Peyer's patch (tissue), 4 donors: ENCODE data around the gene THRB. TPM values are rescaled to one million over a fixed set of nuclear protein-coding genes. Genes with fewer than 3 reads are reported as not detected.

Experiments used
- DNase-seq, 3 donors: peaks; one replicate each; pipeline ENCODE4 v3.0.0-alpha.2; 2017 to 2019
- H3K27ac ChIP-seq, 4 donors: fragments of 200-600 bp; sonication (generic); one replicate each; pipeline ENCODE4 v1.5.1; 2016 to 2019
- H3K27me3 ChIP-seq, 2 donors: fragments of 200-600 bp; sonication (generic); one replicate each; pipeline ENCODE4 v1.5.1; 2019
- H3K36me3 ChIP-seq, 3 donors: fragments of 200-600 bp; sonication (generic); one replicate each; pipeline ENCODE4 v1.5.1; 2016 to 2019
- H3K4me1 ChIP-seq, 4 donors: fragments of 200-600 bp; sonication (generic); one replicate each; pipeline ENCODE4 v1.5.1; 2016 to 2019
- H3K4me3 ChIP-seq, 4 donors: fragments of 200-600 bp; sonication (generic); 1 replicate in 3 of 4; 2 replicates in 1 of 4; pipeline ENCODE4 v1.5.1; 2016 to 2019; ENCODE audit warnings: mild to moderate bottlenecking in 1 of 4
- H3K9me3 ChIP-seq, 4 donors: fragments of 200-600 bp; sonication (generic); one replicate each; pipeline ENCODE4 v1.5.1; 2016 to 2019; ENCODE audit warnings: mild to moderate bottlenecking in 1 of 4
- POLR2A ChIP-seq, 2 donors: fragments of 450-650 bp; IDR thresholded peaks; one replicate each; pipeline ENCODE4 v1.5.1; 2017; ENCODE audit warnings: antibody characterized with exemption in 2 of 2, mild to moderate bottlenecking in 2 of 2, moderate library complexity in 2 of 2
- total RNA-seq, 4 donors: library from RNA; depleted of rRNA; stranded (reverse); fragments of >200 nt; gene quantifications; one replicate each; pipeline ENCODE4 v1.1.0, GENCODE V29; 2016
- TF ChIP-seq, protein P1 (sequence below), 6 experiments: fragments of 450-650 bp in 4 of 6; fragments of 200-600 bp in 2 of 6; sonication (generic) in 1 of 6; IDR thresholded peaks; one replicate each; pipeline ENCODE4 v1.5.1; 2017 to 2019; ENCODE audit warnings: antibody characterized with exemption in 6 of 6, mild to moderate bottlenecking in 3 of 6, moderate library complexity in 1 of 6

THRB gene
- 10 to 100 TPM in 2 of 4 donors, 1 to 10 TPM in 2; 2.6 to 13.2 (median 8.4) TPM for total RNA-seq

DNA sequence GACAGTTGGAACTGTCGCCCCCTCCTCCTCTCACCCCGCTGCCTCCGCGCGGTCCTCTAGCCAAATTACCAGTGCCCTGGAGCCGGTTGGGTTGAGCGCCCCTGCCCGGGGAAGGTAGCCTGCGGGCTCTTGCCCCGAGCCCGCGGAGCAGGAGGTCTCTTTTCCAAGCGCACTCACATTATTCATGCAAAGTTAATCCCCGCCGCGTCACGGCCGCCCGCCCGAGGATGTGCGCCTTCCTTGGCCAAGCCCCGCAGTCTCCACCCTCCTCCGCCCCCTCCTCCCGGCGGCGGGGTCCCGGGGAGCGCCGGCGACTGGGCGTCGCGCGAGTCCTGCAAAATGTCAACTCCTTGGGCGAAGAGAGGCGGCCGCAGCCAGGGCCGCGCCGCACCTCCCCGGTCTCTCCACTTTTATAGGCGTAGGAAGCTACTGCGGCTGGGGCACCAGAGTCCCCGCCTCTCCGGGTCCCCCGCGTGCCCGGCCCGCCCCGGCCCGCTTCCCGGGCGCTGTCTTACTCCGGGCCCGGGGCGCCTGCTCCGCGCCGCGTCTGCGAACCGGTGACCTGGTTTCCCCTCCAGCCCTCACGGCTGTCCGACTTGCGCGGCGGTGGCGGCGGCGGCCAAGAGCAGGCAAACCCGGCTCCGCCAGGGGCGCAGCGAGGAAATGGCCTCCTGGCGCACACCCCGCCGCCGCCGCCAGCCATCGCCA, at the start of gene THRB:
TSS of gene THRB (minus strand) at position 233 of the 708 bp plus-strand sequence.
- Histone ChIP-seq H3K4me1 (peaks cover 0 to 8% (median 0%) of the 10 kb centered on the region in 4 donors), H3K4me3 (peak within 1 kb of the TSS; percentile 48 to 72 (median 60)), H3K27ac (peak within 1 kb of the TSS; percentile 70 to 94 (median 86)), H3K9me3 (no peaks in the 10 kb centered on the region), H3K27me3 (no peaks in the 10 kb centered on the region), H3K36me3 (no peaks in the 10 kb centered on the region)
- peak; percentile 67 to 73 for TF ChIP-seq POLR2A (IDR thresholded peaks at IDR 0.05)
- TF ChIP-seq, protein P1, sequence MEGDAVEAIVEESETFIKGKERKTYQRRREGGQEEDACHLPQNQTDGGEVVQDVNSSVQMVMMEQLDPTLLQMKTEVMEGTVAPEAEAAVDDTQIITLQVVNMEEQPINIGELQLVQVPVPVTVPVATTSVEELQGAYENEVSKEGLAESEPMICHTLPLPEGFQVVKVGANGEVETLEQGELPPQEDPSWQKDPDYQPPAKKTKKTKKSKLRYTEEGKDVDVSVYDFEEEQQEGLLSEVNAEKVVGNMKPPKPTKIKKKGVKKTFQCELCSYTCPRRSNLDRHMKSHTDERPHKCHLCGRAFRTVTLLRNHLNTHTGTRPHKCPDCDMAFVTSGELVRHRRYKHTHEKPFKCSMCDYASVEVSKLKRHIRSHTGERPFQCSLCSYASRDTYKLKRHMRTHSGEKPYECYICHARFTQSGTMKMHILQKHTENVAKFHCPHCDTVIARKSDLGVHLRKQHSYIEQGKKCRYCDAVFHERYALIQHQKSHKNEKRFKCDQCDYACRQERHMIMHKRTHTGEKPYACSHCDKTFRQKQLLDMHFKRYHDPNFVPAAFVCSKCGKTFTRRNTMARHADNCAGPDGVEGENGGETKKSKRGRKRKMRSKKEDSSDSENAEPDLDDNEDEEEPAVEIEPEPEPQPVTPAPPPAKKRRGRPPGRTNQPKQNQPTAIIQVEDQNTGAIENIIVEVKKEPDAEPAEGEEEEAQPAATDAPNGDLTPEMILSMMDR (IDR thresholded peaks at IDR 0.05) = peak in 3 of 6 experiments; percentile 41 to 51 (median 43)
- DNase-seq = peak; percentile 18 to 83 (median 77)

DNA sequence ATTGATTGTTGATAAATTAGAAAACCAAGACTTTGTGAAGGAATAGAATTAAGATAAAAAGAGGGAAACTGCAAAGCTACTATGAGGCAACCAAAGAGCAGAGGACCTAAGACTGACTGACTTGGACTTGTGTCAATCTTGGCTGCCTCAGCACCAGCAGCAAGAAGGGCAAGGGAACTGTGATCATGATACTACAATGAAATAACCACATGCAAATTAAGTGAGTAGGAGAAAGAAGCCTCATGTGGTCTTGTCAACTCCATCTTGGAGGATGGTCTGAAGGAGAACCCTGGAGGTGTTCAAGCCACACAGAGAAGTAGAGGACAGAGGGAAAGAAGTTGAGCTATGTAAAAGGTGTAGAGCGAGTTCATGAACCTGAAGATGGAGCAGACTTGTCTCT, 47.3 kb upstream of the THRB start:
- TF ChIP-seq POLR2A (IDR thresholded peaks at IDR 0.05) = no peak
- TF ChIP-seq, protein P1 (IDR thresholded peaks at IDR 0.05) = no peak
- Histone ChIP-seq H3K4me1 (no peaks in the 10 kb centered on the region), H3K4me3 (no peak overlapping the region), H3K36me3 (no peaks in the 10 kb centered on the region), H3K9me3 (no peaks in the 10 kb centered on the region), H3K27ac (no peak overlapping the region), H3K27me3 (no peaks in the 10 kb centered on the region)
- DNase-seq = no peak

DNA sequence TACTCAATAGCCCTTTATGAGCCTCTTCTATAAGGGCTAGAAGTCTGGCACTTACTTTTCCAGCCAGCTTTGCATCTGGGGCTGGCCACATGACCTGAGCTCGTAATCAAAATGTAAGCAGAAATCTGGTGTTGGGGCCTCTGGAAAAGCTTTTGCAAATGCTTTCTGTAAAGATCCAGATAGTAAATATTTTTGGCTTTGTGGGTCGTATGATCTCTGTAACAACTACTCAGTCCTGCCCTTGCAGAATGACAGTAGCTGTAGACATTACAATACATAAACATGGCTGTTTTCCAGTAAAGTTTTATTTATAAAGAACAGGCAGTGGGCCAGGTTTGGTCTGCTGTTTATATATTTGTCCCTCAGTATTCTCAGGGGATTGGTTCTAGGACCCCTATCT, 46.2 kb upstream of the THRB start:
- no peak for TF ChIP-seq POLR2A (IDR thresholded peaks at IDR 0.05)
- TF ChIP-seq, protein P1 (IDR thresholded peaks at IDR 0.05) = no peak
- Histone ChIP-seq H3K36me3 (no peaks in the 10 kb centered on the region), H3K4me1 (no peaks in the 10 kb centered on the region), H3K27ac (no peak overlapping the region), H3K4me3 (no peak overlapping the region), H3K9me3 (no peaks in the 10 kb centered on the region), H3K27me3 (no peaks in the 10 kb centered on the region)
- no peak for DNase-seq

DNA sequence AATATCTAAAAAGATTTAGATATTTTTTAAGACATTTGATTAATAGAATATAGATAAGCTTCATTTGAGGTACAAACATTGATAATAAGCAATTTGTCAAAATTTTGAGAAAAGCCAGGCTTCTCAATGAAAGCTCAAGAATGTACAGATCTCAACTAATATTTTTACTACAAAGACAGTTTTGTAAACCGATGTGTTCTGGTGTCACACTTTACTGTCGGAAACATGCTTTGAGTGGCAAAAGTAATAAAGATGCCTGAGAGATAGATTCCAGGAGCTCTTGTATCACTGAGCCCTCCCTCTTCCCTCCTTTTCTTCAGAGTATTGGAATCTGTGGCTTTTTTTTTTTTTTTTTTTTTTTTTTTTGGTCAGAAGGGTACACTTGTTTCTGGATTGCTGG, 45.0 kb upstream of the THRB start:
- no peaks in the 10 kb centered on the region for H3K36me3 ChIP-seq
- H3K27me3 ChIP-seq = no peaks in the 10 kb centered on the region
- H3K27ac ChIP-seq = no peak overlapping the region
- TF ChIP-seq, protein P1 (IDR thresholded peaks at IDR 0.05) = no peak
- no peak for TF ChIP-seq POLR2A (IDR thresholded peaks at IDR 0.05)
- H3K4me1 ChIP-seq = no peaks in the 10 kb centered on the region
- H3K4me3 ChIP-seq = no peak overlapping the region
- DNase-seq = no peak
- no peaks in the 10 kb centered on the region for H3K9me3 ChIP-seq

DNA sequence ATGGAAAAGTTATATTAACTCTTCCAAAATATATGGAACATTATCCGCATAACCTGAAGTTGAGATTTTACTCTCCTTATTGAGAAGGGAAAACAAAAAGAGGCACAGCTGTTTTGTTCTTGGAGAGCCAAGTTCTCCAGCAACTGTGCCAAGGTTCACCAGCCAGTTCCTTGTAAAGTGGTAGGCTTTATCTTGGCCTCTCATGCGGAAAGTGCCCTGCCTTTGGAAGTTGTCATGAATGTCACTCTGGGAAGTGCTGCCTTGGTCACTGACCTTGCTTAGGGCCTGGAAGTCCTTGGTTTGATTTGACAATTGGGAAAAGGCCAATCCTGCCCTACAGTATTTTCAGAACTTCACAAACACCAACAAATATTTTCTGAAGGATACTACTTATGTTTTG, 44.2 kb upstream of the THRB start:
- H3K4me1 ChIP-seq = no peaks in the 10 kb centered on the region
- no peaks in the 10 kb centered on the region for H3K27me3 ChIP-seq
- peak in 1 of 3 donors; percentile 63 for DNase-seq
- TF ChIP-seq POLR2A (IDR thresholded peaks at IDR 0.05) = no peak
- TF ChIP-seq, protein P1 (IDR thresholded peaks at IDR 0.05) = no peak
- H3K27ac ChIP-seq = no peak overlapping the region
- H3K4me3 ChIP-seq = no peak overlapping the region
- no peaks in the 10 kb centered on the region for H3K36me3 ChIP-seq
- no peaks in the 10 kb centered on the region for H3K9me3 ChIP-seq
